ENCODE results near the gene FAM83F.

DNA sequence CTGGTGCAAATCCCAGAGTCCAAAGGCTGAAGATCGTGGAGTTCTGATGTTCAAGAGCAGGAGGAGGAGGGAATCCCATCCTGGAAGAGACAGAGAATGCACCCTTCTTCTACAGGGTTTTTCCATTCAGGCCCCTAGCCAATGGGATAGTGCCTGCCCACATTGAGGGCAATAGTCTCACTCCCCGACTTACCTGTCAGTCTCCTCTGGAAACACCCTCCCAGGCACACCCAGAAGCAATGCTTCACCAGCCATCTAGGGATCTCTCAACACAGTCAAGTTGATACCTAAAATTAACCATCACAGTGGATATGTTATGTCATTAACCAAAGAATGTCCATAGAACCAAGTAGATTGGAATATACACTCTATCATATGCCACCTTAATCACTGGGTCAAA is 72.9 kb downstream of the FAM83F start:
- no peak for TF ChIP-seq ZNF274 (IDR thresholded peaks at IDR 0.05; ENCODE audit: low read depth, low read length)
- no peak for TF ChIP-seq YY1 (IDR thresholded peaks at IDR 0.05; ENCODE audit: insufficient read depth, insufficient read length)
